HG03175 (cell line): ENCODE measurements around the gene ZG16.
"Not testable (repeated sequence)": the region's sequence is repeated elsewhere in the genome, so short reads cannot be mapped to it uniquely, and the experiment has no call there.

Experiments used
- ATAC-seq: cut with Tn5 transposase; IDR thresholded peaks from one replicate; pipeline ENCODE4 v1.9.1; 2021; ENCODE audit warnings: mild to moderate bottlenecking, moderate library complexity; ENCODE audit not compliant: unreplicated experiment

Gene ZG16

DNA sequence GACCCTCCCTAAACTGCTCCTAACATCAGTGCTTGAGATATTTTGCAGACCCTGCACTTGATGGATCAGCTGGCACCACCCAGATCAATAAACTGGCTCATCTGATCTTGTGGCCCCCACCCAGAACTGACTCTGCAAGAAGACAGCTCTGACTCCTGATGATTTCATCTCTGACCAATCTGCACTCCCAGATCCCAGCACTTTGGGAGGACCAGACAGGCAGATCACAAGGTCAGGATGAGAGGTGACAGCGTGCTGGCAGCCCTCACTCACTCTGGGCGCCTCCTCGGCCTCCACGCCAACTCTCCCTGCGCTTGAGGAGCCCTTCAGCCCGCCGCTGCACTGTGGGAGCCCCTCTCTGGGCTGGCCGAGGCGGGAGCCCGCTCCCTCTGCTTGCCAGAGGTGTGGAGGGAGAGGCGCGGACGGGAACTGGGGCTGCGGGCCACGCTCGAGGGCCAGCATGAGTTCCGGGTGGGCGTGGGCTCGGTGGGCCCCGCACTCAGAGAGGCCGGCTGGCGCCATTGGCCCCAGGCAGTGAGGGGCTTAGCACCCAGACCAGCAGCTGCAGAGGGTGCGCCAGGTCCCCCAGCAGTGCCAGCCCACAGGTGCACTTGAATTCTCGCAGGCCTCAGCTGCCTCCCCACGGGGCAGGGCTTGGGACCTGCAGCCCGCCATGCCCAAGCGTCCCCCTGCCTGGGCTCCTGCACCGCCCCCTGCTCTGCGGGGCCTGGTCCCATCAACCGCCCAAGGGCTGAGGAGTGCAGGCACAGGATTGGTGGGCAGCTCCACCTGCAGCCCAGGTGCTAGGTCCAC is 29.9 kb upstream of the ZG16 start:
- ATAC-seq = no peak

DNA sequence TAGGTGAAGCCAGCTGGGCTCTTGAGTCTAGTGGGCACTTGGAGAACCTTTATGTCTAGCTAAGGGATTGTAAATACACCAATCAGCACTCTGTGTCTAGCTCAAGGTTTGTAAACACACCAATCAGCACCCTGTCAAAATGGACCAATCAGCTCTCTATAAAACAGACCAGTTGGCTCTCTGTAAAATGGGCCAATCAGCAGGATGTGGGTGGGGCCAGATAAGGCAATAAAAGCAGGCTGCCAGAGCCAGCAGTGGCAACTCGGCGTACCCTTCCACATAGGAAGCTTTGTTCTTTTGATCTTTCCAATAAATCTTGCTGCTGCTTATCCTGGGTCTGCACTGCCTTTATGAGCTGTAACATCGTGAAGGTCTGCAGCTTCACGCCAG is 29.3 kb upstream of the ZG16 start:
- not testable (repeated sequence) for ATAC-seq

- ATAC-seq = no peak
Observed at GRCh38 chr16:29753516-29753915, 24.5 kb upstream of the ZG16 start.

DNA sequence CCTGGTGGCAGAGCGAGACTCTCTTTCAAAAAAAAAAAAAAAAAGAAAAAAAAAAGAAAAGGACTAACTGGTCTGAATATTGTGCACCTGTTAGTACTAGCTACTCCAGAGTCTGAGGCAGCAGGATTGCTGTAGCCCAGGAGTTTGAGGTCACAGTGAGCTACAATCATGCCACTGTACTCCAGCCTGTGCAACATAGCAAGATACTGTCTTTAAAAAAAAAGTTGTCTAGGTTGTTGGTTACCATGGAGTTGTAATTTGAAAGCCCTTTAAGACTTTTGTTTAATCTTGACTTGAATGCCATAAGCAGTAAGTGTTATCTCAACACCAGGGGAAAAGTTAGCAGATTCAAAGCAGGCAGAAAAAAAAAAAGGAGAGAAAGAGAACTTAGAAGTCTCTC is 21.4 kb upstream of the ZG16 start:
- no peak for ATAC-seq

- ATAC-seq = not testable (repeated sequence)
Observed at GRCh38 chr16:29757086-29757485, 21.0 kb upstream of the ZG16 start.

DNA sequence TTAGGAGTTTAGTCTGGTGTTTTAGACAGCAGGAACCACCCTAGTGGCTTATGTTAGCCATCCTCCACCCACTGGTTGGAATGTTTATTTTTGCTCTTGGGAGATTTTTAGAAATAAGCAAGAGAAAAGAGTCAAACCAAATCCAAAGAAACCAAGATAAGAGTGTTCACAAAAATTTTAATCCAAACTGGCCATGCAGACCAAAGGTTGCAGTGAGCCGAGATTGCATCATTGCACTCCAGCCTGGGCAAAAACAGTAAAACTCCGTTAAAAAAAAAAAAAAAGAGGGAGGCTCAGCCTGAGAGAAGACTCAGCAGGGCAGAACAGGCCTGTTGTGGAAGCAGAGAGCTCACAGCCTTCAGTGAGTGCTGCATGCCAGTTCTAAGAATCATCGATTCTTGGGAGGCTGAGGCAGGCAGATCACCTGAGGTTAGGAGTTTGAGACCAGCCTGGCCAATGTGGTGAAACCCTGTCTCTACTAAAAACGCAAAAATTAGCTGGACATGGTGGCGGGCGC is 20.0 kb upstream of the ZG16 start:
- ATAC-seq = no peak

DNA sequence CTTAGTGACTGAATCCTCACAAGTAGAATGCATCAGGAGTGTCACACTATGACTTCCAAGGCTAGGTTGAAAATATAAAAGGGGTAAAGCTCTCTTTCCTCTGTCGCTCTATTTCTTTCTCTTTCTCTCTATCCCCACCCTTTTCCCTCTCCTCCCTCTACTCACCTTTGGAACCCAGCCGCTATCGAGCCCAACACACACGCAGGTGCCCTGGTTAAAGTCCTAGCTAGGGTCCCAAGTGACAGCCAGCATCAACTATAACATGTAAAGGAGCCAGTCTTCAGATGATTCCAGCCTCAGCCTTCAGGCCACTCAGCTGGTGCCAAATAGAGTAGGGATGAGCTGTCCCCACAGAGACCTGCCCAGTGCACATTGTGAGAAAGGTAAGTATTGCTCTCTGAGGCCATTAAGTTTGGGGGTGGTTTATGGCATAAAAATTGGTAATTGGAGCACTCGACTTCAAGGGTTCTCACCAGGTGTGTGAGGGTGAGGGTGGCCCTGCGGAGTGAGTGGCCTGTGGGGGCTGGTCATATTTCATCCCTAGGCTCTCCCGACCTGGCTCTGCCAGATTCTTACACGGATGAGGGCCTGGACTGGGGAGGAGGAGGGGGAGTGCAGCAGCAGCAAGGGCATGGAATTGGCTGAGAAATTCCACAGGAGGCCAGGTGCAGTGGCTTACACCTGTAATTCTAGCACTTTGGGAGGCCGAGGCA is 17.3 kb upstream of the ZG16 start:
- ATAC-seq = no peak

DNA sequence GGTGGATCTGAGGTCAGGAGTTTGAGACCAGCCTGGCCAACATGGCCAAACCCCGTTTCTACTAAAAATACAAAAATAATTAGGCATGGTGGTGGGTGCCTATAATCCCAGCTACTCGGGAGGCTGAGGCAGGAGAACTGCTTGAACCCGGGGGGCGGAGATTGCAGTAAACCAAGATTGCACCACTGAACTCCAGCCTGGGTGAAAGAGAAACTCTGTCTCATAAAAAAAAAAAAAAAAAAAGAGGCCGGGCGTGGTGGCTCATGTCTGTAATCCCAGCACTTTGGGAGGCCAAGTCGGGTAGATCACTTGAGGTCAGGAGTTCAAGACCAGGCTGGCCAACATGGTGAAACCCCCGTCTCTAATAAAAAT is 16.8 kb upstream of the ZG16 start:
- ATAC-seq = not testable (repeated sequence)

DNA sequence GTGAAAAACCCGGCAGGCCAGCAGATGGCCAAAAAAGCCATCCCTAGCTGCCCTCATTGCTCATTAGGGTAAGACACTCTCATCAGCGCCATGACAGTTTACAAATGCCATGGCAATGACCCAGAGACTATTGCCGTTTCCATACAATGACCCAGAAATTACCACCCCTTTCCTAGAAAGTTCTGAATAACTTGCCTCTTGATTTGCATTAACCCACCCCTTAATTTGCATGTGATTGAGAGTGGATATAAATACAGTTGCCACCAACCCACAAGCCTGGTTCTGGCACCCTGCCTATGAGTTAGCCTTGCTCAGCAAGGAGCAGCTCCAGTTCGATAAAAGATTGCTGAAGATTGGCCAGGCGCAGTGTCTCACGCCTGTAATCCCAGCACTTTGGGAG is 16.2 kb upstream of the ZG16 start:
- ATAC-seq = no peak

DNA sequence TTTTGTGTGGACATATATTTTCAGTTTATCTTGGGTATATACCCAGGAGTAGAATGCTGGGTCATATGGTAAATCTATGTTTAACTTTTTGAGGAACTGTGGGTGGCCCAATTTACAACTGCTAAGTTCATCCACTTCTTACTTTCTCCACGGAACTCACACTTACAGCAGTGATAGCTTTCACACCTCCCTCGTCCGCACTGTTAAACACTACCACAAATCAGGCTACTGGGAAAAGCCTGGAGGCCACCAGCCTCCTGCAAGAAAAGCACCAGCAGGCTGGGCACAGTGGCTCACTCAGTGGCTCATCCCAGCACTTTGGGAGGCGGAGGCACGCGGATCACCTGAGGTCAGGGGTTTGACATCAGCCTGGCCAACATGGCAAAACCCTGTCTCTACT is 14.7 kb upstream of the ZG16 start:
- ATAC-seq = no peak

- ATAC-seq = no peak
Observed at GRCh38 chr16:29765167-29766032, 12.7 kb upstream of the ZG16 start.

DNA sequence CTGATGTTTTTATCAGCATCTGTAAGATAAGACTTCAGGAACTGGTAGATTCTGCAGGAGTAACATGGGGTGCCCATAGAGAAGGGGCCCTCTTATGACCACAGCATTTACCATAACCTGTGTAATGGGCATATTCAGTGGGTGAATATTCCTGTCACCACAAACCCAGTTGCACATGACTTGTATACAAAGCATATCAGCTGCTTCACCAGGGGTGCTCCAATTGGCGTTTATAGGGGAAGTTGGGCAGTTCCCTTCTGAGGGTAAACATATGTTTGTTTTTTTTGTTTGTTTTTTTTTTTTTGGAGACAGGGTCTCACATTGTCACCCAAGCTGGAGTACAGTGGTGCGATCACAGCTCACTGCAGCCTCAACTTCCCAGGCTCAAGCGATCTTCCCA is 11.5 kb upstream of the ZG16 start:
- no peak for ATAC-seq

DNA sequence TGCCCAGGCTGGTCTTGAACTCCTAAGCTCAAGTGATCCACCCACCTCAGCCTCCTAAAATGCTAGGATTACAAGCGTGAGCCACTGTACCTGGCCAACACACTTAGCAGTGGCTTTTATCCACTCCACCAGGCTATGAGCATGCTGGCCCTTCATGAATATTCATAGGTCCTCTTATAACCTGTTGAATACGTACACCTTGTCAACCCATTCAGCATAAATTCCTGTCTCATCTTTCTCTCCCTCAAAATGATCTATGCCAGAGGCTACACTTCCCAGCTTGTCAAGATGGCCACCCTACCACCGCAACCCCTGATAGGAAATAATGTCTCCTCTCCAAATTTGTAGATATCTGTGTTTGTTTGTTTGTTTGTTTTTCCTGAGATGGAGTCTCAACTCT is 11.0 kb upstream of the ZG16 start:
- no peak for ATAC-seq

DNA sequence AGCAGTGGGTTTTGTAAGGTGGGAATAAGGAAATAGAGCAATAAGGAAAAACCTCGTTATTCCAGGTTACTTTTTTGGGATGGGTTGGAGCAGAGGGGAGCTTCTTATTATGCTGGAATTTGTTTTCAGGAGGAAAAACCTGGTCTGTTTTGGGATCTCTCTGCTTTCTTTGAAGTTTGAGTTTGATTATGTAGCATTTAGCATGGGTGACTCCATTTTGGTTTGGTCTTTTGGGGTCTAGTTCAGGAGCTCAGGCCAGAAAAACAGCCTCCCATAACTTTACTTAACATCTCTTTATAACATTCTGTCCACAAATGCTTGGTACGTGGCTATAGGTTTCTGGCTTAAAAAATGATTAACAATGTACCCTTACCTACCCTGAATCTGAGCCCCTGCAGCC is 8.5 kb upstream of the ZG16 start:
- no peak for ATAC-seq

- ATAC-seq = no peak
Observed at GRCh38 chr16:29770250-29770929, 7.7 kb upstream of the ZG16 start.

GRCh38 chr16:29772330-29772729 is 5.7 kb upstream of the ZG16 start:
- not testable (repeated sequence) for ATAC-seq

- ATAC-seq = no peak
Observed at GRCh38 chr16:29774730-29775129, 3.3 kb upstream of the ZG16 start.

- ATAC-seq = no peak
Observed at GRCh38 chr16:29775742-29776408, 2.2 kb upstream of the ZG16 start.

- ATAC-seq = no peak
Observed at GRCh38 chr16:29779474-29779873, 1.4 kb downstream of the ZG16 start.
